Measurements from ENCODE around the gene AMN.

DNA sequence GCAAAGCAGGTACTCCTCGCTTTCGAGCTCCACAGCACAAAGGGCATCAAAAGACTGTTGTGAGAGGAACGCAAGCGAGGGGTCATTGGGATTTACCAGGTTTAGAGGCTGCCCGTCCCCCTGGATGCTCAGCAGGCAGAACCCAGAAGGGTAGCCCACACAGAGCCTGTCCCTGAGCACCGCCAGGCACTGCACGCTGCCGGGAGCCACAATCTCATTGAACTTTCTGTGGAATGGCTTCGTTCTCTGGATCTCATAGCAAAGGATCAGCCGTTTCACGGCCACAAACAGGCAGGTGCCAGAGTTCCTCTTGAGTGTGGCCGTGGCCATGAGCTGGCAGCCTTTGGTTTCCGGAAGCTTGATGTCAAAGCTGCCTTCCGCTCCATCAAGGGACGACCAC lies 21.5 kb downstream of the AMN start:
- TF ChIP-seq, protein P1, sequence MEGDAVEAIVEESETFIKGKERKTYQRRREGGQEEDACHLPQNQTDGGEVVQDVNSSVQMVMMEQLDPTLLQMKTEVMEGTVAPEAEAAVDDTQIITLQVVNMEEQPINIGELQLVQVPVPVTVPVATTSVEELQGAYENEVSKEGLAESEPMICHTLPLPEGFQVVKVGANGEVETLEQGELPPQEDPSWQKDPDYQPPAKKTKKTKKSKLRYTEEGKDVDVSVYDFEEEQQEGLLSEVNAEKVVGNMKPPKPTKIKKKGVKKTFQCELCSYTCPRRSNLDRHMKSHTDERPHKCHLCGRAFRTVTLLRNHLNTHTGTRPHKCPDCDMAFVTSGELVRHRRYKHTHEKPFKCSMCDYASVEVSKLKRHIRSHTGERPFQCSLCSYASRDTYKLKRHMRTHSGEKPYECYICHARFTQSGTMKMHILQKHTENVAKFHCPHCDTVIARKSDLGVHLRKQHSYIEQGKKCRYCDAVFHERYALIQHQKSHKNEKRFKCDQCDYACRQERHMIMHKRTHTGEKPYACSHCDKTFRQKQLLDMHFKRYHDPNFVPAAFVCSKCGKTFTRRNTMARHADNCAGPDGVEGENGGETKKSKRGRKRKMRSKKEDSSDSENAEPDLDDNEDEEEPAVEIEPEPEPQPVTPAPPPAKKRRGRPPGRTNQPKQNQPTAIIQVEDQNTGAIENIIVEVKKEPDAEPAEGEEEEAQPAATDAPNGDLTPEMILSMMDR (conservative IDR thresholded peaks at IDR 0.05) = no peak
- no peak for TF ChIP-seq ZFX (IDR thresholded peaks at IDR 0.05)

All from C4-2B (cell line).